Activated CD4-positive, alpha-beta memory T cell treated with anti-CD3 and anti-CD28 coated beads, Interleukin-2, amount 10 ng/mL, durations not matched to agents 7 days and 5 days (primary cell): ENCODE data around the gene MICALL2. TPM values are rescaled to one million over a fixed set of nuclear protein-coding genes. Genes with fewer than 3 reads are reported as not detected.

Experiments
- CTCF ChIA-PET: fragments of 350-600 bp; sonication (Branson Sonifier 250); formaldehyde crosslinking; loops from one replicate; lab custom pipeline; 2021; ENCODE audit warnings: antibody characterized with exemption, inconsistent platforms; lab: Charles Lee
- POLR2A ChIA-PET: fragments of 350-600 bp; sonication (Branson Sonifier 250); formaldehyde crosslinking; loops from one replicate; lab custom pipeline; 2021; ENCODE audit warnings: antibody characterized with exemption; lab: Charles Lee
- DNase-seq: peaks from one replicate; pipeline ENCODE4 v3.0.0-alpha.2; 2020
- H3K27ac Mint-ChIP-seq: one replicate; pipeline ENCODE4 v1.8.0; 2021; ENCODE audit warnings: mild to moderate bottlenecking, mixed read lengths
- H3K27me3 Mint-ChIP-seq: one replicate; pipeline ENCODE4 v1.8.0; 2021; ENCODE audit warnings: mixed read lengths
- H3K36me3 Mint-ChIP-seq: one replicate; pipeline ENCODE4 v1.8.0; 2021; ENCODE audit warnings: low read depth, mixed read lengths
- H3K4me1 Mint-ChIP-seq: one replicate; pipeline ENCODE4 v1.8.0; 2021; ENCODE audit warnings: mixed read lengths
- H3K4me3 Mint-ChIP-seq: one replicate; pipeline ENCODE4 v1.8.0; 2021; ENCODE audit warnings: mild to moderate bottlenecking, mixed read lengths
- H3K9me3 Mint-ChIP-seq: one replicate; pipeline ENCODE4 v1.8.0; 2021; ENCODE audit warnings: mixed read lengths
- total RNA-seq, 2 experiments: library from RNA; stranded (reverse); gene quantifications; one replicate each; pipeline ENCODE4 v1.2.3, GENCODE V29; 2021

The MICALL2 gene
- total RNA-seq, 2 experiments from 2014 or later: 1.5 to 1.6 TPM

DNA sequence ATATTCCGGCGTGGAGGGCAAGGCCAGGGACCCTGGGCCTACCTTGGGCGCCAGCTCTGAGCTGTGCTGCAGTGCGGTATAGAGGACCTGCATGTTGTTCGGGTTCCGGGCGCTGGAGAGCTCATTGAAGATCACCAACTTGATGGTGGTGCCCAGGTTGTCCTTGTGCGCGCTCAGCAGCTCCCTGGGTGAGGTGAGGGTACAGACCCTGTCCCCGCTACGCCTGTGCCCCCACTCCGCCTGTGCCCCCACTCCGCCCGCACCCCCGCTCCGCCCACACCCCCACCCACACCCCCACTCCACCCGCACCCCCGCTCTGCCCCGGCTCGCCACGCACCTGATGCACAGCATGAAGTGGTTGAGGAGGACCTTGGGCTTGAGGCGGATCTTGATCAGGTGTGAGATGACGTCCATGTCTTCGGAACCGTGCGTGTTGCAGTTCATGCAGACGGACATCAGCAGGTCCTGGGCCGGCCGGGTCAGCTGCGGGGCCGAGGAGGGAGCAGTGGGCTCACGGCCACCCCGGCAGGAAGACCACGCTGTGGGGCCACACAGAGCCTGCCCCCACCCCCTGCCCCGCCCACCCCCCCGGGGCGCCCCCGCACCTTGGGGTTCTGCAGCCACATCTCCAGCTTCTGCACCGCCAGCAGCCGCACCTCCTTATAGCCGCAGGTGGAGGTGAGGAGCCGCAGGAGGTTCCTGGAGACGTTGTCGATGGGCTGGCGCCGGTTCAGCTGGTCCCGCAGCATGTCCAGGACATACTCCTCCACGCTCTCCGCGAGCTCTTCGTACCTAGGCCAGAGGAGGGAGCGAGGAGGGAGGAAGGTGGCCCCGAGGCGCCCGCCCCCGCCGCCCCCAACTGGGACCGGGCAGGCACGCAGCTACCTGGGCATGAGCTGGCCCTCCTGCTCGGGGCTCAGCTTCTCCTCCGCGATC, 39.4 kb upstream of the MICALL2 start:
- no peak overlapping the region for H3K4me3 Mint-ChIP-seq
- ChIA-PET CTCF (interaction anchor here (1.1 kb wide), 1 partner anchor 25 kb away, joined by 5 read pairs; no protein-coding TSS in a partner anchor), POLR2A (no interaction called here)
- peaks cover 37% of the 10 kb centered on the region for H3K36me3 Mint-ChIP-seq
- no peaks in the 10 kb centered on the region for H3K27me3 Mint-ChIP-seq
- H3K9me3 Mint-ChIP-seq: no peaks in the 10 kb centered on the region
- peaks cover 20% of the 10 kb centered on the region for H3K4me1 Mint-ChIP-seq
- H3K27ac Mint-ChIP-seq: no peak overlapping the region
- no peak for DNase-seq

- no peaks in the 10 kb centered on the region for H3K27me3 Mint-ChIP-seq
- DNase-seq: no peak
- H3K4me3 Mint-ChIP-seq: no peak overlapping the region
- H3K27ac Mint-ChIP-seq: no peak overlapping the region
- ChIA-PET CTCF (interaction anchor here (1.1 kb wide), 1 partner anchor 23 kb away, joined by 5 read pairs; no protein-coding TSS in a partner anchor), POLR2A (no interaction called here)
- H3K4me1 Mint-ChIP-seq: peaks cover 10% of the 10 kb centered on the region
- peaks cover 38% of the 10 kb centered on the region for H3K36me3 Mint-ChIP-seq
- H3K9me3 Mint-ChIP-seq: no peaks in the 10 kb centered on the region
These were observed 38.1 kb upstream of the MICALL2 start for GRCh38 chr7:1497293-1497927.

- H3K4me3 Mint-ChIP-seq: no peak overlapping the region
- no peak overlapping the region for H3K27ac Mint-ChIP-seq
- DNase-seq: no peak
- H3K36me3 Mint-ChIP-seq: peaks cover 39% of the 10 kb centered on the region
- no peaks in the 10 kb centered on the region for H3K27me3 Mint-ChIP-seq
- no peaks in the 10 kb centered on the region for H3K9me3 Mint-ChIP-seq
- CTCF ChIA-PET: no interaction called here
- H3K4me1 Mint-ChIP-seq: peaks cover 3% of the 10 kb centered on the region
- POLR2A ChIA-PET: no interaction called here
These were observed 37.4 kb upstream of the MICALL2 start for GRCh38 chr7:1496531-1497292.

GRCh38 chr7:1495564-1496242, 36.4 kb upstream of the MICALL2 start:
- Mint-ChIP-seq H3K4me1 (no peaks in the 10 kb centered on the region), H3K27me3 (no peaks in the 10 kb centered on the region), H3K27ac (no peak overlapping the region), H3K36me3 (peaks cover 36% of the 10 kb centered on the region), H3K4me3 (no peak overlapping the region), H3K9me3 (no peaks in the 10 kb centered on the region)
- DNase-seq: no peak
- ChIA-PET CTCF (no interaction called here), POLR2A (no interaction called here)

DNA sequence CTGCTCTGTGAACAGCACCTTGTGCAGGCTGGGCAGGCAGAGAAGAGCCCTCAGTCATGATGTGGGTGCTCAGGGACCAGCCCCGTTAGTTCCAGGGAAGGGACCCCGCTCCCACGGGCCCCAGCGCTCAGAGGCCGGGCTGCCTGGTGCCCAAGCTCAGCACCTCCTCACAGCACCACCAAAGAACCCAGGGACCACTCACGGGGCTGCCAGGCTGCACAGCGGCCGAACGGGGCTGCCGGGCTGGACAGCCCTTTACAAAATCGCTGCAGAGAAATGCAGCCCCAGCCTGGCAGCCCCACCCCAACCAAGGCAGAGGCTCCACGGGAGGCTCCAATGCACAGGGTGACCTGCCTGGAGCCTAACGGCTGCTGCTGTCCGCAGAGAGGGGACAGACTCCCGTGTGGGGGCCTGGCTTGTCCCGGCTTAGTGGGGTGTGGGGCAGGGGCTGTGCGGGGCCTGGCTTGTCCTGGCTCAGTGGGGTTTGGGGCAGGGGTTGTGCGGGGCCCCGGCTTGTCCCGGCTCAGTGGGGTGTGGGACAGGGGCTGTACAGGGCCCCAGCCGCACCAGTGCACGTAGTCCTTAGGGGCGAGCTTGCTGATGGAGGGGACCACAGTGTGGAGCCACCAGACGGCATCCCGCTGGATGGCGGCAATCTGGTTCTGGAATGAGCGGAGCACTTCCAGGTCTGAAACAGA, 35.7 kb upstream of the MICALL2 start:
- H3K36me3 Mint-ChIP-seq: peaks cover 34% of the 10 kb centered on the region
- no peaks in the 10 kb centered on the region for H3K4me1 Mint-ChIP-seq
- H3K9me3 Mint-ChIP-seq: no peaks in the 10 kb centered on the region
- POLR2A ChIA-PET: no interaction called here
- no peak overlapping the region for H3K27ac Mint-ChIP-seq
- H3K27me3 Mint-ChIP-seq: no peaks in the 10 kb centered on the region
- CTCF ChIA-PET: no interaction called here
- no peak for DNase-seq
- H3K4me3 Mint-ChIP-seq: no peak overlapping the region

DNA sequence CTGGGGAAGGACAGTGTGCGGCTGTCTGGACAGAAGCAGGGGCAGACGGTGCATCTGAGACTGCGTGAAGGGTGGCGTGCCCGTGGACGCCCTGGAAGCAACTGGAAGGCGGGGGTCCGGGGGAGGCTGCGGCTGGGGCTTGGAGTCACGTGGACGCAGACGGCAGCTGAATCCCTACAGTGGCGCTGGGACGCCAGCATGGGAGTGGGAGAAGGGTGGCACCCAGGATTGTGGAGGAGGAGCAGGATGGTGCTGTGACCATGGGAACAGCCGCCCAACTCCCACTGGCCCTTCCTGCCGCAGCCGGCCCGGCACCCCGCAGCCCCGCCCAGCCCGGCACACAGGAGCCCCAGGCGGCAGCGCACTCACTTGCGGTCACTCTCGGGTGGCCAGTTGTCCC, 35.2 kb upstream of the MICALL2 start:
- no peaks in the 10 kb centered on the region for H3K27me3 Mint-ChIP-seq
- ChIA-PET CTCF (no interaction called here), POLR2A (no interaction called here)
- no peak overlapping the region for H3K27ac Mint-ChIP-seq
- no peaks in the 10 kb centered on the region for H3K4me1 Mint-ChIP-seq
- no peaks in the 10 kb centered on the region for H3K9me3 Mint-ChIP-seq
- no peak for DNase-seq
- H3K36me3 Mint-ChIP-seq: peaks cover 34% of the 10 kb centered on the region
- no peak overlapping the region for H3K4me3 Mint-ChIP-seq

DNA sequence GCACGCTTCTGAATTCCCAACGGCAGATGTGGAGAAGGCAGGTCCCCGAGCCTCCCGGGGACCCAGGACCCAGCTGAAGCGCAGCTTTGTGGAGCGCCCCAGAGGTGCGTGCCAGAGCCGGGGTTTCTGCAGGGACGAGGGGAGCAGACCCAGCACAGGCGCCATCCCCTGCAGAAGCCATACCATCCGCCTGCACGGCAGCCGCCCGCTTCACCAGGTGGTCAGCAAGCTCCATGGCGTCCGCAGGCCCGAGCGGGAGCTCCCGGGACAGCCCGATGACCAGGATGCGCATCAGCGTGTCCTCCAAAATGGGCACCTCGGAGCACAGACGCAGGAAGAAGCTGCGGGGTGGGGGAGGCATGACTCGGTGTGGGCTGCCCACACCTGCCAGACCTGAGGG, 34.3 kb upstream of the MICALL2 start:
- ChIA-PET POLR2A (no interaction called here), CTCF (no interaction called here)
- Mint-ChIP-seq H3K27me3 (no peaks in the 10 kb centered on the region), H3K9me3 (no peaks in the 10 kb centered on the region), H3K4me3 (no peak overlapping the region), H3K4me1 (no peaks in the 10 kb centered on the region), H3K36me3 (peaks cover 38% of the 10 kb centered on the region), H3K27ac (no peak overlapping the region)
- DNase-seq: no peak

GRCh38 chr7:1493129-1493528, 33.9 kb upstream of the MICALL2 start:
- Mint-ChIP-seq H3K27me3 (no peaks in the 10 kb centered on the region), H3K9me3 (no peaks in the 10 kb centered on the region), H3K27ac (no peak overlapping the region), H3K4me3 (no peak overlapping the region), H3K36me3 (peaks cover 43% of the 10 kb centered on the region), H3K4me1 (no peaks in the 10 kb centered on the region)
- CTCF ChIA-PET: no interaction called here
- POLR2A ChIA-PET: no interaction called here
- no peak for DNase-seq

DNA sequence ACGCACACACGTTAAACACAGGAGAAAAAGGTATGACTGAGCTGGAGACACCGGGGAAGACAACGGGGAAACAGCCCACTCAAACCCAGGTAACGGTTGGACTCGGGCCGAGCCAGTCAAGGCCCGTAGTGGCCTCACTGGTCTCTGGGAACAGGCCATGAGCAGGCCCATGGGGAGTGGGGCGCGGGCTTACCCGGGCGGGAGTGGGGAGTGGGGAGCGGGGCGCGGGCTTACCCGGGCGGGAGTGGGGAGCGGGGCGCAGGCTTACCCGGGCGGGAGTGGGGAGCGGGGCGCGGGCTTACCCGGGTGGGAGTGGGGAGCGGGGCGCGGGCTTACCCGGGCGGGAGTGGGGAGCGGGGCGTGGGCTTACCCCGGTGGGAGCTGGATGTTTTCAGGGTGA, 33.4 kb upstream of the MICALL2 start:
- H3K9me3 Mint-ChIP-seq: no peaks in the 10 kb centered on the region
- H3K27ac Mint-ChIP-seq: no peak overlapping the region
- no peaks in the 10 kb centered on the region for H3K4me1 Mint-ChIP-seq
- H3K27me3 Mint-ChIP-seq: no peaks in the 10 kb centered on the region
- H3K36me3 Mint-ChIP-seq: peaks cover 41% of the 10 kb centered on the region
- H3K4me3 Mint-ChIP-seq: no peak overlapping the region
- DNase-seq: no peak
- ChIA-PET POLR2A (no interaction called here), CTCF (no interaction called here)

DNA sequence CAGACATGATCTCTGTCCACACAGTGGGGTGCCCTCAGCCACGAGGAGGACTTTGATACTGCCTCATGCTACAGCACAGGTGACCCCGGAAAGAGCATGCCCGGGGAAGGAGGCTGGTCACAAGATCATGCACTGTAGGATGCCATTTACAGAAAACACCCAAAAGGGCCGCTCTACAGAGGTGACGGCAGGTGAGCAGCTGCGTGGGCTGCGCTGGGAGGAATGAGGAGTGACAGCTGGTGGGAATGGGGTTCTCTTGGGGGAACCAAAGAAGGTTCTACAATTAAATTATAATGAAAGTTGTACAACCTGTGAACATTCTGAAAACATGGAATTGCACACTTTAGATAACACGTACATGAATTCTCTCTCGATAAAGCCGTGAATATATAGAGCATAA, 33.0 kb upstream of the MICALL2 start:
- no peak overlapping the region for H3K27ac Mint-ChIP-seq
- H3K4me1 Mint-ChIP-seq: no peaks in the 10 kb centered on the region
- H3K27me3 Mint-ChIP-seq: no peaks in the 10 kb centered on the region
- ChIA-PET CTCF (no interaction called here), POLR2A (no interaction called here)
- DNase-seq: no peak
- no peaks in the 10 kb centered on the region for H3K9me3 Mint-ChIP-seq
- peaks cover 37% of the 10 kb centered on the region for H3K36me3 Mint-ChIP-seq
- no peak overlapping the region for H3K4me3 Mint-ChIP-seq

GRCh38 chr7:1490837-1491236, 31.6 kb upstream of the MICALL2 start:
- Mint-ChIP-seq H3K27ac (no peak overlapping the region), H3K9me3 (no peaks in the 10 kb centered on the region), H3K4me3 (no peak overlapping the region), H3K4me1 (no peaks in the 10 kb centered on the region), H3K27me3 (no peaks in the 10 kb centered on the region), H3K36me3 (peaks cover 30% of the 10 kb centered on the region)
- ChIA-PET CTCF (no interaction called here), POLR2A (no interaction called here)
- no peak for DNase-seq

DNA sequence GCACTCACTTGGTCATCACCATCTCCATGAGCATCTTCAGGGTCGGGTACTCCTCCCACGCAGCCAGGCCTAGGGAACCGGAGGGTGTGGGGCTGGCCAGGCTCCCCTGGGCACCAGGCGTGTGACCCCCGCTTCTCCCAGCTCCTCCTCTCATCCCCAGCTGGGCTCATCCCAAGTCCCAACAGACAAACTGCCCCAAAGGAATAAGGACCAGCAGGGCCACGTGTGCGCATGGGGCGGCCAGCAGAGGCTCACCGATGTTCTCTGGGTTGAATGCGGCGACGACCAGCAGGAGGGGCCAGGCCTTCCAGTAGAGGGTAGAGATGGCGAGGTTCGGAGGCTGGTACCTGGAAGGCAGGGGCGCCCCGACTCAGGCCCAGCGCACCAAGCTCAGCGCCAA, 30.1 kb upstream of the MICALL2 start:
- no peaks in the 10 kb centered on the region for H3K9me3 Mint-ChIP-seq
- no peaks in the 10 kb centered on the region for H3K27me3 Mint-ChIP-seq
- CTCF ChIA-PET: interaction anchor here (1.3 kb wide), 1 partner anchor 15 kb away, joined by 4 read pairs; no protein-coding TSS in a partner anchor
- H3K4me1 Mint-ChIP-seq: no peaks in the 10 kb centered on the region
- POLR2A ChIA-PET: no interaction called here
- peaks cover 30% of the 10 kb centered on the region for H3K36me3 Mint-ChIP-seq
- DNase-seq: no peak
- no peak overlapping the region for H3K27ac Mint-ChIP-seq
- H3K4me3 Mint-ChIP-seq: no peak overlapping the region
